HCT116 (cell line): ENCODE measurements around the gene AP1M2. TPM values are rescaled to one million over a fixed set of nuclear protein-coding genes. Genes with fewer than 3 reads are reported as not detected.

Experiments
- ATAC-seq: fragments of 200-7000 bp; cut with Tn5 transposase; 2 replicates; pipeline ENCODE4 v1.9.1; 2020; ENCODE audit warnings: mild to moderate bottlenecking, moderate library complexity
- BruUV-seq: library from RNA; stranded (reverse); fragments of 400-500 nt; replicated peaks from 2 replicates; lab custom pipeline; 2021; lab: Mats Ljungman, UMichigan
- CTCF ChIA-PET: fragments of 300-600 bp; sonication (Branson Sonifier 250); formaldehyde crosslinking; loops from one replicate; lab custom pipeline; 2021; ENCODE audit warnings: antibody characterized with exemption; lab: Charles Lee
- POLR2A ChIA-PET: fragments of 300-600, 350-600 bp; sonication (Branson Sonifier 250); formaldehyde crosslinking; loops from one replicate; lab custom pipeline; 2021; ENCODE audit warnings: antibody characterized with exemption; lab: Charles Lee
- RAD21 ChIA-PET, 2 experiments: fragments of 300-600 bp; sonication (Branson Sonifier 250); formaldehyde crosslinking; loops; one replicate each; lab custom pipeline; 2023; ENCODE audit warnings: low total read pairs in 2 of 2; ENCODE audit not compliant: uncharacterized antibody in 2 of 2, unreplicated experiment in 2 of 2, low non-redundant PET in 1 of 2; lab: Charles Lee
- DNase-seq: peaks from one replicate; pipeline ENCODE4 v3.0.0-alpha.2; 2010; ENCODE audit warnings: low read depth, low spot score
- H2AFZ ChIP-seq: fragments of 200-600 bp; shearing (Covaris generic), sonication (generic); 2 replicates; pipeline ENCODE4 v1.6.1; 2017; ENCODE audit warnings: low read depth, mixed run types, mixed read lengths, antibody characterized with exemption, low read length; ENCODE audit not compliant: poor library complexity, severe bottlenecking
- H3K27ac ChIP-seq: 2 replicates; pipeline ENCODE4 v1.5.1; 2012; ENCODE audit warnings: low read depth, low read length
- H3K27me3 ChIP-seq: fragments of 200-600 bp; sonication (generic); 2 replicates; pipeline ENCODE4 v1.6.1; 2016; ENCODE audit warnings: mixed run types, low read length, mixed read lengths; ENCODE audit not compliant: insufficient read depth
- H3K36me3 ChIP-seq, 2 experiments: fragments of 200-500 bp in 1 of 2; fragments of 200-600 bp in 1 of 2; sonication (Bioruptor generic) in 1 of 2; sonication (generic) in 1 of 2; 2 replicates each; pipeline versions ENCODE4 v1.5.1 to v1.6.1; 2014 to 2016; ENCODE audit warnings: low read length in 2 of 2, inconsistent platforms in 1 of 2, mixed read lengths in 1 of 2, mixed run types in 1 of 2; ENCODE audit not compliant: insufficient read depth in 2 of 2, control insufficient read depth in 1 of 2
- H3K4me1 ChIP-seq, 2 experiments: fragments of 200-600 bp in 1 of 2; sonication (generic) in 1 of 2; 2 replicates each; pipeline versions ENCODE4 v1.5.1 to v1.6.1; 2012 to 2017; ENCODE audit warnings: low read length in 2 of 2, inconsistent platforms in 1 of 2, mild to moderate bottlenecking in 1 of 2, mixed read lengths in 1 of 2, mixed run types in 1 of 2, moderate library complexity in 1 of 2; ENCODE audit not compliant: insufficient read depth in 2 of 2, control insufficient read depth in 1 of 2
- H3K4me2 ChIP-seq: fragments of 200-600 bp; sonication (generic); 2 replicates; pipeline ENCODE4 v1.6.1; 2017; ENCODE audit warnings: mixed run types, low read length, mixed read lengths
- H3K4me3 ChIP-seq, 2 experiments: fragments of 200-600 bp in 1 of 2; sonication (generic) in 1 of 2; replicated peaks in 1 of 2; 2 replicates each; pipeline ENCODE4 v1.5.1; 2011 to 2016; ENCODE audit warnings: low read length in 2 of 2, control low read depth in 1 of 2, low read depth in 1 of 2, mild to moderate bottlenecking in 1 of 2, mixed read lengths in 1 of 2, mixed run types in 1 of 2
- H3K79me2 ChIP-seq: fragments of 200-600 bp; sonication (generic); 2 replicates; pipeline ENCODE4 v1.6.1; 2017; ENCODE audit warnings: mild to moderate bottlenecking, mixed run types, low read length, moderate library complexity, mixed read lengths; ENCODE audit not compliant: insufficient read depth
- H3K9ac ChIP-seq: fragments of 200-600 bp; sonication (generic); 2 replicates; pipeline ENCODE4 v1.6.1; 2016; ENCODE audit warnings: low read length, mixed read lengths
- H3K9me2 ChIP-seq: fragments of 200-600 bp; sonication (generic), shearing (Covaris generic); 2 replicates; pipeline ENCODE4 v1.6.1; 2017; ENCODE audit warnings: mixed run types, mild to moderate bottlenecking, moderate library complexity; ENCODE audit not compliant: insufficient read depth
- H3K9me3 ChIP-seq, 2 experiments: fragments of 200-500 bp in 1 of 2; fragments of 200-600 bp in 1 of 2; sonication (Bioruptor generic) in 1 of 2; sonication (generic) in 1 of 2; 2 replicates each; pipeline ENCODE4 v1.6.1; 2014 to 2017; ENCODE audit warnings: low read length in 2 of 2, mixed read lengths in 2 of 2, inconsistent platforms in 1 of 2, low read depth in 1 of 2, mild to moderate bottlenecking in 1 of 2, mixed run types in 1 of 2, moderate library complexity in 1 of 2; ENCODE audit not compliant: control insufficient read depth in 1 of 2, insufficient read depth in 1 of 2
- H4K20me1 ChIP-seq: fragments of 200-600 bp; sonication (generic), shearing (Covaris generic); 2 replicates; pipeline ENCODE4 v1.6.1; 2017; ENCODE audit warnings: mixed run types, mild to moderate bottlenecking, moderate library complexity; ENCODE audit not compliant: insufficient read depth
- ATF3 ChIP-seq: IDR thresholded peaks from 2 replicates; pipeline ENCODE4 v1.6.1; 2012
- CEBPB ChIP-seq: IDR thresholded peaks from 2 replicates; pipeline ENCODE4 v1.6.1; 2012; ENCODE audit warnings: low read depth
- EGR1 ChIP-seq: IDR thresholded peaks from 2 replicates; pipeline ENCODE4 v1.6.1; 2012; ENCODE audit warnings: low read depth
- ELF1 ChIP-seq: IDR thresholded peaks from 2 replicates; pipeline ENCODE4 v1.6.1; 2012; ENCODE audit warnings: low read depth, borderline replicate concordance
- EZH2 ChIP-seq: fragments of 200-600 bp; sonication (generic); IDR thresholded peaks from 2 replicates; pipeline ENCODE4 v1.6.1; 2017; ENCODE audit warnings: antibody characterized with exemption, mixed run types
- EZH2phosphoT487 ChIP-seq: fragments of 200-600 bp; IDR thresholded peaks from 2 replicates; pipeline ENCODE4 v1.6.1; 2018; ENCODE audit warnings: antibody characterized with exemption, borderline replicate concordance
- JUND ChIP-seq: IDR thresholded peaks from 2 replicates; pipeline ENCODE4 v1.6.1; 2012
- MAX ChIP-seq: IDR thresholded peaks from 2 replicates; pipeline ENCODE4 v1.6.1; 2012
- POLR2A ChIP-seq: IDR thresholded peaks from 2 replicates; pipeline ENCODE4 v1.7.0; 2011; ENCODE audit warnings: borderline replicate concordance; ENCODE audit not compliant: insufficient read depth, insufficient read length; ENCODE audit errors: extremely low read depth
- POLR2AphosphoS5 ChIP-seq: IDR thresholded peaks from 2 replicates; pipeline ENCODE4 v1.6.1; 2011; ENCODE audit warnings: mild to moderate bottlenecking, low read depth, low read length, moderate library complexity
- RAD21 ChIP-seq: IDR thresholded peaks from 2 replicates; pipeline ENCODE4 v1.6.1; 2012; ENCODE audit warnings: low read depth, mild to moderate bottlenecking
- REST ChIP-seq: IDR thresholded peaks from 2 replicates; pipeline ENCODE4 v1.6.1; 2012; ENCODE audit warnings: low read depth
- SIN3A ChIP-seq: IDR thresholded peaks from 2 replicates; pipeline ENCODE4 v1.6.1; 2012; ENCODE audit warnings: low read depth
- SP1 ChIP-seq: IDR thresholded peaks from 2 replicates; pipeline ENCODE4 v1.6.1; 2012; ENCODE audit warnings: low read depth
- SRF ChIP-seq: IDR thresholded peaks from 2 replicates; pipeline ENCODE4 v1.6.1; 2012; ENCODE audit warnings: low read depth
- TCF7L2 ChIP-seq: IDR thresholded peaks from 2 replicates; pipeline ENCODE4 v1.7.0; 2011; ENCODE audit warnings: borderline replicate concordance, inconsistent platforms; ENCODE audit not compliant: insufficient read depth, insufficient read length; ENCODE audit errors: extremely low read depth
- YY1 ChIP-seq: IDR thresholded peaks from 2 replicates; pipeline ENCODE4 v1.6.1; 2011; ENCODE audit warnings: low read length, low read depth, moderate library complexity, mild to moderate bottlenecking; ENCODE audit not compliant: insufficient replicate concordance; ENCODE audit errors: extremely low read depth
- ZFX ChIP-seq: fragments of 450-650 bp; IDR thresholded peaks from 2 replicates; pipeline ENCODE4 v1.6.1; 2017
- intact Hi-C: fragments of 100-400 bp; cut with micrococcal nuclease; formaldehyde crosslinking; loops from 2 replicates; pipeline ENCODE4 v1.10.0; 2022
- total RNA-seq: library from RNA; stranded (reverse); gene quantifications from one replicate; pipeline ENCODE4 v1.2.1, GENCODE V29; 2021; ENCODE audit not compliant: unreplicated experiment

AP1M2 gene
- total RNA-seq, 1 experiment from 2014 or later: 111 TPM

- H3K4me2 ChIP-seq: peak overlapping the region; percentile 98
- ChIA-PET RAD21 (interaction anchor here in 1 of 2 experiments (0.7 kb wide), 1 partner anchor 756 kb away, joined by 4 read pairs; no protein-coding TSS in a partner anchor), POLR2A (interaction anchor here (1.3 kb wide), 1 partner anchor 14 kb away, joined by 5 read pairs; no protein-coding TSS in a partner anchor), CTCF (interaction anchor here (1.1 to 1.3 kb wide), 2 partner anchors 49 to 83 kb away, joined by 3 to 4 read pairs; partner anchors contain the start of gene S1PR5)
- H3K4me1 ChIP-seq: peaks cover 31 to 46% of the 10 kb centered on the region in 2 experiments
- TF ChIP-seq POLR2AphosphoS5: no peak
- TF ChIP-seq SRF: no peak
- TF ChIP-seq EGR1: no peak
- TF ChIP-seq EZH2: no peak
- no peak for TF ChIP-seq YY1
- no peak for TF ChIP-seq REST
- TF ChIP-seq SP1: no peak
- TF ChIP-seq RAD21: no peak
- no peak for TF ChIP-seq TCF7L2
- TF ChIP-seq POLR2A: no peak
- TF ChIP-seq MAX: no peak
- TF ChIP-seq JUND: no peak
- TF ChIP-seq ELF1: no peak
- TF ChIP-seq SIN3A: no peak
- TF ChIP-seq ATF3: no peak
- no peak for TF ChIP-seq EZH2phosphoT487
- no peak for TF ChIP-seq CEBPB
- no peak for TF ChIP-seq ZFX
- H3K9me3 ChIP-seq: no peaks in the 10 kb centered on the region
- ATAC-seq (no peak), DNase-seq (no peak)
- H2AFZ ChIP-seq: no peak overlapping the region
- H3K4me3 ChIP-seq: peak overlapping the region; percentile 76 to 95; a peak in 3 of 4 replicates
- H3K79me2 ChIP-seq: peaks cover 25% of the 10 kb centered on the region
- no peaks in the 10 kb centered on the region for H3K27me3 ChIP-seq
- H3K9ac ChIP-seq: peak overlapping the region; percentile 99
- H3K9me2 ChIP-seq: no peaks in the 10 kb centered on the region
- H4K20me1 ChIP-seq: no peaks in the 10 kb centered on the region
- intact Hi-C loops: loop anchor here (5.0 kb wide), 3 partner anchors 65 to 165 kb away; partner anchors contain the start of genes CDC37, ILF3 and KEAP1
- BruUV-seq: no TSS peak
- peaks cover 0 to 11% of the 10 kb centered on the region in 2 experiments; a peak in 1 of 4 replicates for H3K36me3 ChIP-seq
- H3K27ac ChIP-seq: peak overlapping the region; percentile 91; the same call in 1 of the 2 replicates
Measured at GRCh38 chr19:10566658-10567410, 20.3 kb downstream of the AP1M2 start.
